HG02852 (cell line): ENCODE data around the gene PLD3.
"Not testable (repeated sequence)": the region's sequence is repeated elsewhere in the genome, so short reads cannot be mapped to it uniquely, and the experiment has no call there.

ENCODE experiments used
- ATAC-seq: cut with Tn5 transposase; IDR thresholded peaks from one replicate; pipeline ENCODE4 v1.9.1; 2021; ENCODE audit warnings: mild to moderate bottlenecking, moderate library complexity; ENCODE audit not compliant: unreplicated experiment

Gene PLD3

DNA sequence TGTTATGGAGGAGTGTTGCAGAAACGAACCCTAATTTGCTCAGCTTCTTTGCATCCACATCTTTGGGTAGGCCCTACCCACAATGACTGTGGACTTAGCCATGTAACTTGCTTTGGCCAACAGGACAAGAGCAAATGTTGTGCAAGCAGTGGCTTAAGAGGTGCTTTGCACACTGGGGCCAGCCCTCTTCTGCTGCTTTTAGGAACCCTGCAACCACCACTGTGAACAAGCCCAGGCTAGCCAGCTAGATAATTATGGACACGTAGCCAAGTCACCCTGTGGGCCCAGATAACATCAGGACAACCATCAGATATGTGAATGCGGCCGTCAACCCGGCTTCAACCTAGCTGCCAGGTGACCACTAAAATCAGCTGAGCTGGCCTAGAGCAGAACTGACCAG, 17.4 kb upstream of the PLD3 start:
- no peak for ATAC-seq

DNA sequence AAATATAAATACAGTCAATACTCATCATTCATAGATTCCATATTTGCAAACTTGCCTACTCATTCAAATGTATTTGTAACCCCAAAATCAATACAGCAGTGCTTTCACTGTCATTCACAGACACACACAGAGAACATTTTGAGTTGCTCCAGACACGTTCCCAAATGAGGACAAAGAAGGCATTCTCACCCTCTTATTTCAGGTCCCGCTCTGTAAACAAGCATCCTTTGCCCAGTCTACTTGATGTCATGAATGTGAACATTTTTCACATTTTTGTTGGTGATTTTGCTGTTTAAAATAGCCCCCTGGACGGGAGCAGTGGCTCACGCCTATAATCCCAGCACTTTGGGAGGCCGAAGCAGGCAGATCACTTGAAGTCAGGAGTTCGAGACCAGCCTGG, 15.8 kb upstream of the PLD3 start:
- ATAC-seq: no peak

DNA sequence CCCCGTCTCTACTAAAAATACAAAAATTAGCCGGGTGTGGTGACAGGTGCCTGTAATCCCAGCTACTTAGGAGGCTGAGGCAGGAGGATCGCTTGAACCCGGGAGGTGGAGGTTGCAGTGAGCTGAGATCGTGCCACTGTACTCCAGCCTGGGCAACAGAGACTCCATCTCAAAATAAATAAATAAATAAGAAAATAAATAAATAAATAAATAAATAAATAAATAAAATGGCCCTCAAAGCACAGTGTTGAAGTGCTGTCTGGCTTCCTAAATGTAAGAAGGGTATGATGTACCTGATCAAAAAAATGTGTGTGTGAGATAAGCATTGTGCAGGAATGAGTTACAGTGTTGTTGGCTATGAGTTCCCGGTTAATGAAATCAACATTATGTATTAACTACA, 15.4 kb upstream of the PLD3 start:
- not testable (repeated sequence) for ATAC-seq

DNA sequence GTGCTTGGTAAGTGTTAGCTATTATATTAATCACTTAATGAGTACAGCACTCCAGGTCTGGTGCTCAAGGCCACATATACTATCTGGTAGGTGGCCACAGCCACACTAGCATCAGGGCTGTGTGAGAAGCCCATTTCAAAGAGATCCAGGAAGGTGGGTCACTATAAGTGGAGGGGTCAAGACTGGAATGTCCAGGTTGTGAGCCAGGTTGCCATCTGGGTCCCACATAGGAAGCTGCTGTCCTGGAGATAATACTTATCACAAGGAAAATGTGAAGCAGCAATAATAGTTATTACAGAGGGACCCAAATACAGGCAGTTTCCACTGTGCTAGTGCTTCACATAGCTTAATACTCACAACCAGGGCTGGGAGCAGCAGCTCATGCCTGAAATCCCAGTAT, 13.4 kb upstream of the PLD3 start:
- ATAC-seq: no peak

GRCh38 chr19:40335855-40336600, 12.5 kb upstream of the PLD3 start:
- ATAC-seq: no peak

GRCh38 chr19:40336601-40336900, 11.9 kb upstream of the PLD3 start:
- ATAC-seq: no peak

GRCh38 chr19:40337107-40337506, 11.4 kb upstream of the PLD3 start:
- ATAC-seq: no peak

DNA sequence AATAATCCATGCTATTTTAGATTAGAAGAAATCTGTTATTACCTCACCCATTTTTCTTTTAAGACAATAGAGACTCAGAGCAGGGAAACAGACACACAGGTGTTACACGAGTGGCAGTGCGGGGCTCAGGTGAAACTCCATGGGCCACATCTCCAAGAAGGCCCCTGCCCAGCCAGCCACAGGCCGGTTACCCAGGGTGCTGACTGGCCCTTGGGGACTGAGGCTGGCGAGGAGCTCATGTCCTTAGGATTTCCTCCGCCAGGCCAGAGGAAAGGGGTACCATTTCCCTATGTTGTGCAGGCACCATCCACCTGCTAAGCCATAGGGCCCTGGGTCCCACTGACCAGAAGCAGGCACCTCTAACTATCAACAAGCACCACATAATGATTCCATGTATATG, 10.9 kb upstream of the PLD3 start:
- ATAC-seq: no peak

DNA sequence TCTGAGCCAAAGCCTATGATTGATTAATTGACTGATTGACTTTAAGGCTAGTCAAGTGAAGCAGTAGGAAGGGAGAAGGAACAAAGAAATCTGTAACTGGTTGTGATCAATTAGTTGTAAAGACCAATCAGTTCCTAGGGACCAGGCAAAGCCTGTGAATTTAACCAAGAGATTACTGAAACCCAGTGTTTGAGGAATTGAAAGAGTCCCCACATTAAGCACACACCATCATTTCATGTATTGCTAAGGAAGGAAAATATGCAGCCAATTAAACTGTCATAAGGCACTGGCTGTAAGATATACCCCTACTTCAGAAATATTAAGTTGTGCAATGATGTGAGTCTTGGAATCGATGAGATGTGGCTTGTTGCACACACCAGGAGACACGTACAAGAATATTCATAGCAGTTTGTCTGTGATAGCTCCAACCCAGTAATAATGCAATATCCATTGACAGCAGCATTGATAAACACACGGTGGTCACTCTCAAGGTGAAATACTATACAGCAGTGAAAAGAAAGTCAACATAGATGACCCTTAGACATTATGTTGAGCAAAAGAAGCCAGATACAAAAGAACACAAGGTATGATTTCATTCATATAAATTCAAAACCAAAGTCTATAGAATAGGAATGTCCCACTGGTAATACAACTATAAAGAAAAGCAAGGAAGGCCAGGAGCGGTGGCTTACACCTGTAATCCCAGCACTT, 9.3 kb upstream of the PLD3 start:
- no peak for ATAC-seq

GRCh38 chr19:40341601-40342482, 6.7 kb upstream of the PLD3 start:
- no peak for ATAC-seq

DNA sequence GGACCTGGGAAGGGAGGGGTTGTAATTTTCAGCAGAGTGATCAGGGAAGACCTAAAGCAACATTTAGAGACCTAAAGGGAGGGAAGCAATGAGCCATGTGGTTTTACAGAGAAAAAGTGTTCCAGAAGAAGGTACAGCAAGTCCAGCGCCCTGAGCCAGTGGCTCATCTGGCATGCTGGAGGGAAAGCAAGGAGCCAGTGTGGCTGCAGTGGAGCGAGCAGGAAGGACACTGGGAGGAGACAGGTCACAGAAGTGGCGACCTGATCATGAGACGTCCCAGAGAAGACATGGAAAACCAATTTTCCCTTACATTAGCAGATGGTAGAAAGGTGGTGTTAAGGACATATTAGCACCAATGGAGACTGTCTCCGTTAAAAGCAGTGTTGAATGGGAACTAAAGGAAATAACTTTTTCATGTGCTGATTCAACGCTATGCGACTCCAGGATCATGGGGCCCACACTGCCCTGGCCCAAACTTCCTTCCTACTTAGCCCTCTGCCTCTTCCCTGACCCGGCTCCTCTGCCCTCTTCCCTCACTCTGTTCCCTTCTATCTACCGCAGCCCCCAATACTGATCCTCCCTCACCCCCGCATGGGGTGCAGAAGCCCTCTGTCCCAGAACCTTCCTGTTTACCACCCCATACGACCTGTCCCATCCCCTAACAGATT, 5.7 kb upstream of the PLD3 start:
- ATAC-seq: no peak

GRCh38 chr19:40344422-40344821, 4.1 kb upstream of the PLD3 start:
- no peak for ATAC-seq

DNA sequence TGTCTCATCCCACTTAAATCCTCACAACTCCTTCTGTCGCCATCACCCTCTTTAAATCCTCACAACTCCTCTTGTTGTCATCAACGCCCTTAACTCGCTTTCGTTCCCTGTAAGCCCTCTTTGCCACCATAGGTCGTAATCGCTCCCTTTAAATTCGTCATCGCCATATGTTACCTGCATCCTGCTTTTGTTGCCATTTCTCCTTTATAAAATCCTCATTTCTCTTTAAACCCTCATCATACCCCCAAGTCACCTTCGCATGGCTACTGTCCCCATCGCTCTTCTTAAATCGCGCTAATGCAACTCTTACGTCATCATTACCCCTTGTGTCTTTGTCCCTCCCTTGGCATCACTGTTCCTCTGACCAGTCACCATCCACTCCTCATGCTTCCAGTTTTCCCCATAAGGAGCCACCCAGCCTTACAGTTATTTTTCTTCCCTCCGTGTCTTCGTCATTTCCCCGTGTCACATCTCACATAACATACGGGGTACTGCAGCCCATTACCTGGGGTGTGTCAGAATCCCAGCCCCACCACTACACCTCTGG, 539 bp downstream of the PLD3 start:
- no peak for ATAC-seq

- no peak for ATAC-seq
These were observed 7.6 kb downstream of the PLD3 start for GRCh38 chr19:40355975-40356680.

DNA sequence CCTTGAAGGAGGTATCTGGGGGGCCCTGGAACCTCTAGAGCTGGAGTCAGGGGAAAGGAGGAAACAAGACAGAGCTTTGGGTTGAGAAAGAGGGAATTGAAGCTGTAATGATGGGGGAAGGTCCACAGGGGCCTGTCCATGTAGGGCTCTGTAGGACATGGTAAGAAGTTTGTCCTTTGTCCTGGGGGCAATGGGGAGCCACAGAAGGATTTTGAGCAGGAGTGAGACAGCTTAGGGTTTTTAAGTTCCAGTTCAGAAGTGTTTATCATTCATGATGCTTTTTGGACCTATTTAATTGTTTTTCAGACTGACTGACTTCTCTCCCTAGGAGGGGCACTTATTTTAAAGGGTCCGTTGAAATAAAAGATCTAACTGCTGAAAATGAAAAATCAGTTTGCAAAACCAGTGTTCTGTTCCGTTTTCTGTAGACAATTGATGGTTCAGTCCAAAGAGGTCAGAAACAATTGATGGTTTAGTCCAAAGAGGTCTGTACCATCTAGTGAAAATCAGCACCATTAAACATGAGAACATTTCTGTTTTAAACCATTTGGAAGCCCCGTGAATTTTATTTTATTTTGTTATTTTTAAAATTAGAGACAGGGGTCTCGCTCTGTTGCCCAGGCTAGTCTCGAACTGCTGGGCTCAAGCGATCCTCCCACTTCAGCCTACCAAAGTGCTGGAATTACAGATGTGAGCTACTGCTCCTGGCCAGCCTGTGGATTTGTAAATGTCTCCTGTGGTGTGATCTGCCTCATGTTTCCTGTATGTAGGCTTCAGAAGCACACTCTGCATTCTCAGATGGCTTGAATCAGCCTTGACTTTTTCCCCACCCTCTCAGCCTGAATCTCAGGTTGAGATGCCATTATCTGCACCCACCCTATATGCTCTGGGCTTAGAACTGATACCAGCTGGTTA, 8.4 kb downstream of the PLD3 start:
- ATAC-seq: no peak

DNA sequence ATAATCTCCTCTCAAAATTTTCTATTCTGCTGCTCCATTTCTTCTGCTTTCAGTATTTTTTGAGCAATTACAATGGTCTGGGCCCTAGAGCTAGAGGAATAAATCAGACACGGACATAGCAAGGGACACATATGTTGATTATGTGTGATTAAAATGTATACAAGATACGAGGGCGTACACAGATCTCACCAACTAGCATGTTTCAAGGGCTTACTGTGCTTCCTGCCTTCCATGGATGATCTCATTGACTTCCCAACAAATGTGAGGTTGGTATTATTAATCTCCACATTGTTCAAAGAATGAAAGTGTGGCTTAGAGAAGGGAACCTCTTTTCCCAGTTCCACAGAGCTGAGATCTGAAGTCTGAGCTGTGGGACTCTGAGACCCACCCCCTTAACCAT, 9.1 kb downstream of the PLD3 start:
- ATAC-seq: no peak

- ATAC-seq: no peak
These were observed 10.3 kb downstream of the PLD3 start for GRCh38 chr19:40358773-40359172.

DNA sequence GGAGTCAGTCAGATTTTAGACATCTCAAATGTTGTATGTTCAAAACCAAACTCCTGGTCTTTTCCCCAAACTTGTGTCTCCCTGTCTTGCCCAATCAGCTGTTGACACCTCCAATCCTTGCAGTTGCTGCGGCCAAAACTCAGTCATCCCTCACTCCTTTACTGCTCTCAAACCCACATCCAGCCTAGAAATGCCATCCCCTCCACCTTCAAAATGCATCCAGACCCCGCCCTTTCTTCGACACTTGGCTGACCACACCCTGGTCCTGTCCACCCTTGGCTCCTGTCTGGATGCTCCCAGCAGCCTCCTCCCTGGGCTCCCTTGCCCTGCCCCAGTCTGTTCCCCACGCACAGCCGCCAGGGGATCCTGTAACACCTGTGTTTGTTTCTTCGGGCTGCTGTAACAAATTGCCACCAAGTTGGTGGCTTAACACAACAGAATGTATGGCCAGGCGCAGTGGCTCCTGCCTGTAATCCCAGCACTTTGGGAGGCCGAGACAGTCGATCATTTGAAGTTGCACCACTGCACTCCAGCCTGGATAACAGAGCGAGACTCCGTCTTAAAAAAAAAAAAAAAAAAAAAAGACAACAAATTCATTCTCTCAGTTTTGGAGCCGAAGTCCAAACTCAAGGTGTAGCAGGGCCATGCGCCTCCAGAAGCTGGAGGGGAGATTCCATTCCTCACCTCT, 11.7 kb downstream of the PLD3 start:
- no peak for ATAC-seq
